Esophagus muscularis mucosa (tissue), 2 donors: Measurements from ENCODE around the gene IGFN1.

Source experiments
- EP300 ChIP-seq: sonication (generic); formaldehyde crosslinking; IDR thresholded peaks from one replicate; pipeline ENCODE4 v1.6.1; 2017; ENCODE audit warnings: antibody characterized with exemption
- POLR2A ChIP-seq: fragments of 450-650 bp; IDR thresholded peaks from one replicate; pipeline ENCODE4 v1.6.1; 2017; ENCODE audit warnings: antibody characterized with exemption, moderate library complexity, mild to moderate bottlenecking, low read depth

GRCh38 chr1:201157949-201158348 lies 32.7 kb upstream of the IGFN1 start:
- TF ChIP-seq POLR2A (no peak), EP300 (no peak)
